HG03103 (cell line): ENCODE data around the gene PRKCQ.

ENCODE experiments used
- ATAC-seq: cut with Tn5 transposase; IDR thresholded peaks from one replicate; pipeline ENCODE4 v1.9.1; 2021; ENCODE audit warnings: low read depth; ENCODE audit not compliant: unreplicated experiment

PRKCQ gene

DNA sequence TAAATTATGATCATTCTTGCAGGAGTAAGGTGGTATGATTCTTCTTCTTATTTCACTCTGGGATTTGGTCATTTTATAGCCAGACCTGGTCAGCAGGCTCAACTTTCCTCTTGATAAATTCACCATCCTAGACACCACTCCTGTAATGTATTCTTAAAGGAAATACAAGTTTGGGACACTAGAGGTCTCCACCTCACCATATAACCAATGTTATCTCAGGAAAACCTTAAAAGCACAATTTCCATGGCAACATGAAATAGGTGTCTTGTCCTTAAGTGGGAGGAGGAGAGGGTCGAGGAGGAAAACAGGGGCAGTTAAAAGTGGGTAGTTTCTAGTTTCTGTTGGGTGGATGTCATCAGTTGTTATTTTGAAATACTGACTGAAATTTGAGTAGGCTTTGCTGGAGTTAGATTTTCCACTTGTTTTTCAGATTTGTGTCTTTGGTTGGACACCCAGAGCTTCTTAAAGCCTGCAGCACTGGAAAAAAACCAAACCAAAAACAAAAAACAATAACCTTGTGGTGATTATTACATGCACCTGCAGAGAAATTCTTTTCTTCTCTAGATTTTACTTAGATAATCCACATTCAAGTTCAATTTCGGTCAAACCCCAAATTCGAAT, 163.1 kb downstream of the PRKCQ start:
- ATAC-seq, result no peak

DNA sequence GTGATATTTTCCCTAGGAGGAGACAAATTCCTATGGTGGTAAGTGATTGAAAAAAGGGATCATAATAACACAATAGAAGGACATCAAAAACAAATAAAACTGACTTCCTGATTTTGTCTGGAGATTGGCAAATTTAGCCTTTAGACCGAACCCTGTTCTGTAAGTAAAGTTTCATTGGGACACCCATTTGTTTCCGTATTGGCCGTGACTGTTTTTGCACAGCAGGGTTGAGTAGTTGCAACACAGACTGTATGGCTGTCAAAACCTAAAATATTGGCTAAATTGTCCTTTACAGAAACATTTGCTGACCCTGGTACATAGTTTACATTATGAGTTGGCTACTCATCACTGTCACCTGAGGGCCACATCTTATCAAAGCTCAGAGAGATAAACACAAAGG, 168.6 kb downstream of the PRKCQ start:
- no peak for ATAC-seq

DNA sequence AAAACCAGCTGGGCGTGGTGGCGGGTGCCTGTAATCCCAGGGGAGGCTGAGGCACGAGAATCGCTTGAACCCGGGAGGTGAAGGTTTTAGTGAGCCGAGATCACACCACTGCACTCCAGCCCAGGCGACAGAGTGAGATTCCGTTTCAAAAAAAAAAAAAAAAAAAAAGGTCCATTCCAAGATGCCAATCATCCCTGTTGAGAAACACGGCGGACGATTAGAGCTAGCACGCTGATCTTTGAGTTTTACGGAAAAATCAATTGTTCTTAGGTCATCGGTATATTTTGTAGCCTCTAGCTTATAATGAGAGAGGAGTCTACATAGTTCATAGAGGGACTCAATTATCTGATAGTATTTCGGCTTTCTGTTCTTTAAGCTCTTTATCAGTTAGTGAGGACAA, 169.2 kb downstream of the PRKCQ start:
- no peak for ATAC-seq

DNA sequence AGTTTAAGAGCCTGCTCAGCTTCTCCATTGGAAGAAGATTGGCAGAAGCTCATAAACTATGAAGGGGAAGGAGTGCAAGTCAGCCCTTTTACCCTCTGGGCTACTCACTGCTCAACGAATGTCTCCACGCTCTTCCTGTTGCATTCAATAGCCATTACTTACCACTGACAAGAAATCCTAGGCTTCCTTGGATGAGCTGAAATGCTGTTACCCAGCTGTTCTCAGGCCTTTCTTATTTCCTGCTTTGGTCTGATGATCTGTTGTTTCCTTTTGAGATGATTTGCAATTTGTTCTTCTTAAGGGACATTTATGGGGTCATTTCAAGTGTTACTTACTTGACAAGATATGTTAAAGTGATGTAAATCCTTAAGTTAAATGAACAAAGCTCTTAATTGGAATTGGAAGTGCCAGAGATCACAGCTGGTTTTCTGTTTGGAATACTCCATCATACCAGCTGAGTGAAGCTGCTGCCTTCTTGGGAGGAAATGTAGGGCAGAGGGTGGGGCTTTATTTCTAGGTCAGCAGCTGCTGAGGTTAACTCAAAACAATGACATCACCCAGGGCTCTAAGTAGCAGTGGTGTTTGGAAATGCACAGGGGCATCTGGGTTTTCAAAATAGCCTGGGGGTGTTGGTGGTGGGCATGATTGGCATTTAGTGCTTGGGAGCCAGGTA, 170.0 kb downstream of the PRKCQ start:
- ATAC-seq, result no peak

DNA sequence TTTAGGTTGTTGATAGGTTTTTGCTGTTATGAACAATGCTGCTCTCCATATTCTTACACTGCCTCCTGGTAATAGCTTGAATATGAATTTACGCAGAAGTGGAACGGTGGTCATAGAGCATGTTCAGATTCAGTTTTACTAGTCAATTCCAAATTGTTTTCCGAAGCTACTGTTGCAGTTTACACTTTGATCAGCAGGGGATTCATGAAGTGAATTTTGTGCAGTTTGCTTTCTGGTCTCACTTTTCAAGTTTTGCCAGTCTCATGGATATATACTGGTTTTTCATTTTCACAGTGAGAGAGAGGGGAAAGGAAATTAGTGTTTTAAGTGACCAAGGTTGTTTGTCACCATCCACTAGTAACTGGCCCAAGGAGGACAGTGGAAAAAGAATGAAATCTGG, 171.3 kb downstream of the PRKCQ start:
- ATAC-seq, result no peak

DNA sequence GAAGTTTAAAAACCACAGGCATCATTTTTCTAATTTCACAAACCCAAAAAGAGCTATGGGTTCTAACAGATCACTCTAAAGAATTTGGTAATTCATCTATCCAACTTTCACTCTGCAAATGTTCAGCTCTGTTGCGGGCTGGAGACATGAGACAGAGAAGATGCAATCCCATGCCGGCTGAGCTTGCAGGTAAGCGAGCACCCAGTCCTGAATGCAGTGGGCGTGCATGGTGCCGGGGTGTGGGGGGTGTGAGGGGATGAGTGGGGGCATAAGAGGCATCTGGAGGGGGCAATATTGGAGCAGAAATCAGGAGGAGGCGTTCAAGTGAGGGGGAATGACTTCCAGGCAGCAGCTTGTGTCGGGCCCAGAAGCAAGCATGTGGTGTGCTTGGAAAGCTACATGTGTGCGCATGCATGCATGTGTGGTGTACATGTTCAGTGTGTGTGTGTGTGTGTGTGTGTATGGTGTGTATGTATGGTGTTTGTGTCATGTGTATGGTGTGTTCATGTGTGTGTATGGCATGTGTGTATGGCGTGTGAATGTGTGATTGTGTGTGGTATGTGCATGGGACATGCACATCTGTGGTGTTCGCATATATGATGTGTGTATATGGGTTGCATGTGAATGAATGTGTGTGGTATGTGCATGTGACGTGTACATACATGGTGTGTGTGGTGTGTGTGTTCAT, 172.9 kb downstream of the PRKCQ start:
- no peak for ATAC-seq

DNA sequence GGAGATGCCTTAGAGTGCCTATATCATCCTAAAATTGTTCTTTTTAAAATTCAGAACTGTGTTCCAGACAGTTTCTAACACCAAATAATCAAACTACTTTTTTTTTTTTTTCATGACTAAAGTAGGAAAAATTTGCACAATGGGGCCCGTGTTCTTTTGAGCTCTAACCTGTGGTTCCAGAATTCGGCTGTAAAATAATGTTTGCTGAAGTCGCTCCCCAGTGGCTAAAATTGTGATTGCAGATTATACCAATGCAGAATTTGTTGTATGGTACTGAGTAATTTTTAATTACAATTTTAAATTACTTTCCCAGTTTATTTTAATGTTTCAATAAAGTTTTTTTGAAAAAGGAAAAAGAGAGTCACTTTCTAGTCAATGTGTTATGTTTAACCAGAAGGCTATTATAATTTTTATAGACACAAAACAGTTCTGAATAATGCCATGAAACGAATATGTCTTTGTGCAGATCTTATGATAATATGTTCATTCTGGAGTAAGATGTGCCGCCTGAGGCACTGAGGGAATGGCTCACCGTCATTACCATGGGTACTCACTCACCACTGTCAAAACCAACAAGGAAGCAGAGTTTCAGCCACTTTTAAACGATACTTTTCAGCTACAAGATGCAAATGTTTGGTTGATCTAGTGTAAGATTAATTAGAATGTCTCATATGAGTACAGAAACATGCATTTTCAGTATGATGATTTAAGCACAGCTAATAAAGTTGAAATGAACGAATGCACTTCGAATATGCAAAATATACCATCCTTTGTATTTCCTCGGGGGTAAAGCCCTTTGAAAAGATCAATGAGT, 173.6 kb downstream of the PRKCQ start:
- no peak for ATAC-seq

DNA sequence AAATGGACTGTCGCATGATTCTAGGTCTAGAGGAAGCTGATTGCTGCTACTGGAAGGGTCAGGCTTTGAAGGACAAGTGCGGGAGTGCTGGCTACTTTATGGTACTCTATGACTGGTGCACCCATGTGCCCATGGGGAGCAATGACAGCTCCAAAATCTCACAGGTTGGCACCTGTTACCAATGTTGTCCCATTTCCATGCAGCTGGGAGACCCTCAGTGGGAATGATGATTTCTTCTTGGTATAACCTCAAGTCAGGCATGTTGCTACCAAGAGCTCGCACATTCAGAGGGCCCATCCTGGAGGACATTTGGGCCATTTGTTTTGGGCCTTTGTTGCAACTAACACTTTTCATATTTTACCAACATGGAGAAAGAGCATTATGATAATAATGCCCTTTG, 174.4 kb downstream of the PRKCQ start:
- no peak for ATAC-seq

DNA sequence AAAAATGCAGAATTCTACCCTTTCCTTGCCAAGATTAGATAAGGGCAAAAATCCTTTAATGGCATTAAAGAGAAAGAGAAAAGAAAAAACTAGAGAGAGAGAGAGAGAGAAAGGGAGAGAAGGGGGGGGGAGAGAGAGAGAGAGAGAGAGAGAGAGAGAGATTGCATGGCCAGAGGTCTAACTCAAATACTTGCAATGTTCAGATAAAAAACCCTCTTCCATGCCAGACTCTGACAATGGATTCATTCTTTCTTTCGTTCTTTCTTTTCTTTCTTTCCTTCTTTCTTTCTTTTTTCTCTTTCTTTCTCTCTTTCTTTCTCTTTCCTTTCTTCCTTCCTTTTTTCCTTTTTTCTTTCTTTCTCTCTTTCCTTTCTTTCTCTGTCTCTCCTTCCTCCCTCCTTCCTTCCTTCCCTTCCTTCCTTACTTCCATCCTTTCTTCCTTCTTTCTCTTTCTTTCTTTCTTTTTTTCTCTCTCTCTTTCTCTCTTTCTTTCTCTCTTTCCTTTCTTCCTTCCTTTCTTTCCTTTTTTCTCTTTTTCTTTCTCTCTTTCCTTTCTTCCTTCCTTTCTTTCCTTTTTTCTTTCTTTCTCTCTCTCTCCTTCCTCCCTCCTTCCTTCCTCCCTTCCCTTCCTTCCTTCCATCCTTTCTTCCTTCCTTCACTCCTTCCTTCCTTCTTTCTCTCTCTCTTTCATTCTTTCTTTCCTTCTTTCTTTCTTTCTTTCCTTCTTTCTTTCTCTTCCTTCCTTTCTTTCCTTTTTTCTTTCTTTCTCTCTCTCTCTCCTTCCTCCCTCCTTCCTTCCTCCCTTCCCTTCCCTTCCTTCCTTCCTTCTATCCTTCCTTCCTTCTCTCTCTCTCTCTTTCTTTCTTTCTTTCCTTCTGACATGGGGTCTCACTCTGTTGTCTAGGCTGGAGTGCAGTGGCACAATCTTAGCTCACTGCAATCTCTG, 175.7 kb downstream of the PRKCQ start:
- no peak for ATAC-seq

DNA sequence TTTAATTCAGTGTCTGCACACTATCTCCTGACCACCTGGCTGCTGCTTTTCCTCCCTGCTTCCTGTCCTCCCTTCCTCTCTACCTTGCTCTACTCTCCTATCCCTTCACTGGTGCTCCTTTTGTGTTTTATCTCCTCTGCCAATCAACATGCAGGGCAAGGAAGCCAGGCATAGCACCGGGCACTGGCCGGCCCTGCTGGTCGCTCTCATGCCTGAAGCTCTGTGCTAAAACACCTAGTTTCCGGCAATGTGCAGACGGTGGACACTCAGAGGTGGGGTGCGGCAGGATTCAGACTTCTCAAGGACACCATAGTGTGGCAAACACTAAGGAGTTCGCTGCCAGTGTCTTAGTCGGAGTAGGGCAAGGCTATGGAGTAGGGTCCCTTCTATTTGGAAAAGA, 177.1 kb downstream of the PRKCQ start:
- ATAC-seq, result no peak

DNA sequence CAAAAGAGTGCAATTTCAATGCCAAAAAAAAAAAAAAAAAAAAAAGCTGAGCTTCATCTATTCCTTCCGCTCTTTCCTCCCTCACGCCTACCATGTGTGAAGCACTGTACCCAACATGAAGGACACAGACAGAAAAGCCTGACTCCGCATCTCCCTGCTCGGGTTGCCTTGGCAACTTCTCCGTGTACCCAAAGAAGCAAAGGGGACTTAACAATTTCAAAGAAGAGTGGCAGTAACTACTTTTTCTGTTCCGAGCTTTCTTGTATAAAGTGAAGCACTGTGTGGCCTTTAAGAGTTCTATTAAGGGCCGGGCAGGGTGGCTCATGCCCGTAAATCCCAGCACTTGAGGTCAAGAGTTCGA, 177.7 kb downstream of the PRKCQ start:
- ATAC-seq, result no peak

DNA sequence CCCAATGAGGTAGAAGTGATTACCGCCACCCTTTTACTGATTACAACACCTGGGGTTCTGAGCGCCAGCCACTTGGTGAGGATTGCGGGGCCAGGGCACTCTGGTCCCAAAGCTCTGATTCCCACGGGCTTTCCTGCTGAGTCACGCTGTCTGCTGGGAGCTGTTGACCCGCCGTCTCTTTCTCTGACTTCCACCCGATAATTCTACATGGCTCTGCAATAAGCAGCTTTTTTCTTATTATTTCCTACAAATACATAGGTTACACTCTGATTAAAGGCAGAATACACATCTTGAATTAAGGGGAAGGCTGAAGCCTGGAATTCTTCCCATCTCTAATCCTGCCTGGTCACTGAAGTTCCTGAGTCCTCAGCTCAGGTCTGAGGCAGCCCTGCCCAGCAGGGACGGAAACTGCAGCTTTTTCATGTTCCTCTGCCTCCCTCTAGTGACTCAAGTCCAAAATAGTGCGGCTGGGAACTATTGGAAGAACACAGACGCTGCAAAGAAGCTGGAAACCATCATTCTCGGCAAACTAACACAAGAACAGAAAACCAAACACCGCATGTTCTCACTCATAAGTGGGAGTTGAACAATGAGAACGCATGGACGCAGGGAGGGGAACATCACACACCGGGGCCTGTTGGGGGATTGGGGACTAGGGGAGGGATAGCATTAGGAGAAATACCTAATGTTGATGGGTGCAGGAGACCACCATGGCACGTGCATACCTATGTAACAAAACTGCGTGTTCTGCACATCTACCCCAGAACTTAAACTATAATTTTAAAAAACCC, 178.3 kb downstream of the PRKCQ start:
- ATAC-seq, result no peak

DNA sequence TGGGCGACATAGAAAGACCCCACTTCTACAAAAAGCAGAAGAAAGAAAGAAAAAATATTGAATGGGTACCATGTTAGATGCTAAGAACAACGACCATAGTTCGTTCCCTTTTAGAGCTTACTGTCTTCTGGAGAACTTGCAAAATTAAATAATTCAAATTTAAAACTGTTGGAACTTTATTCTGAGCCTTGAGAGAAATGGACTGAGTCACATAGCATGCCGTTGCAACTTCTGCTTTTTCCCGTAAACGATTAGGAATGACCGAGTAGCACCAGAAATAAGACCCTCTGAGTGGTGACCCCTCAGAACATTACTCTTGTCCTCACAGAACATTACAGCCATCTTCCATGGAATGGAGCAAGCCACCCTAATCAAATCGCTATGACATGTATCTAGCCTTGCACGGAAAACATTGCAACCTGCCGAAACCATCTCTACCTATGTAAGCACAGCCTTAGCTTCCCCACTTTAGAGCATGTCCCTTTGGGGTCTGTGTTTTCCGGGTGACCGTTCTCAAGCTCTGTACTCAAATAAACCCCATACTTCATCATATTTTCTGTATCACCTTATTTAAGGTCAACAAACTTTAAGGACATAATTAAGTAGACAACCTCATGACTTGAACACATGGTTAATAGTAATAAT, 179.1 kb downstream of the PRKCQ start:
- ATAC-seq, result no peak

DNA sequence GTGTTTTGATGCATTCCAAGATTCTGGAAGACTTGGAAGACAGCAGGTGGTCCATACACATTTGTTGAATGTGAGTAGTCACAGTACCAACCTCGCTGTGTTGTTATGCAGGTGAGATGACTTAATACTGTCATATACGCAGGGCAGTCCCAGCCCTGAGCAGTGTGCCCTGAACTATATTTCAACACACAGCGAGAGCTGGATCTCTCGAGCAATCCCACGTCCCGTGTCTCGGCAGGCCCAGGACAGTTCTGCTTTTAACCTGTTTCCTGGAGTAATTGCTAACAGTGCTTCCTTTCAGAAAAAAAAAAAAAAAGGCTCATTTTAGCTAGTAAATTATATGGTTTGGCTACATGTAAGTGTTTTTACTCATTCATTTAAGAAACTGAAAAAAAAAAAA, 179.7 kb downstream of the PRKCQ start:
- ATAC-seq, result no peak

DNA sequence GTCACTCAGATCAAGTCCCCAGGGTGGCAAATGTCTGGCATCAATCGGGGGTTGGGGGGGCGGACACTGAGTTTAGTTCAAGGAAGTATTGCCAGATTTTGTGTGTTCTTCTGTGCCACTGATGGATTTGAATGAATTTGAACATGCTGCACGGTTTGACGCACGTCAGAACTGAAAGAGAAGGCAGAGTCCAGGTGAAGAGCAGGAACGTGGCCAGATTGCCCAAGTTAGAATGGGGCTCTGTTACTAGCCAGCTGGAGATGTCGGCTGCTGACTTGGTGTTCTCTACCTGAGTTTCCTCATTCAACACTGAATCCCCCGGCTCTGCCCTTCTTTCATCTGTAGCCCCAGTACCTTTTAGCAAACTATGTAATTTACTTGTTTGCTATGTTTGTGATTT, 180.2 kb downstream of the PRKCQ start:
- ATAC-seq, result no peak

DNA sequence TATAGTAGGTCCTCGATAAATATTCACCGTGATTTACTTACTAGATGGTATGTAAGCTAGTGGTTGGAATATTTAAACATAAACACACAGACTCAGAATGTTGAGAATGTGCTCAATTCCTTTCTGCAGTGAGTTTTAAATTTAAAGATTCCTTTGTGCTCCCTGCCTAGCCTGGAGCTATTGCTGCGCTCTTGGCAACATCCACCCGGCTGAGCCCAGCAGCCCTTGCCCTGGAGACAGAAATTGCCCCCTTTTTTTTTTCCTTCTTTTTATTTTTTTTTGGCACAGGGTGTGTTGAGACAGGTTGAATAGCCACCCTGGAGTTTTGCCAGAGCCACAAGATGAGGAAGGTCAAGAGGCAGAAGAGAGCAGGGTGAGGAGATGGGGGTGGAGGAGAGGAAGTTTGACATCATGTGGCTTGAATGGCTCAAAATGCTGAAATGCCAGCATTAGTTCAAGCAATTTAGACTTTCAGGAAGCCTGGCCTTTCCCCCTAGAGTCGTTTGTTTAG, 180.8 kb downstream of the PRKCQ start:
- ATAC-seq, result no peak

DNA sequence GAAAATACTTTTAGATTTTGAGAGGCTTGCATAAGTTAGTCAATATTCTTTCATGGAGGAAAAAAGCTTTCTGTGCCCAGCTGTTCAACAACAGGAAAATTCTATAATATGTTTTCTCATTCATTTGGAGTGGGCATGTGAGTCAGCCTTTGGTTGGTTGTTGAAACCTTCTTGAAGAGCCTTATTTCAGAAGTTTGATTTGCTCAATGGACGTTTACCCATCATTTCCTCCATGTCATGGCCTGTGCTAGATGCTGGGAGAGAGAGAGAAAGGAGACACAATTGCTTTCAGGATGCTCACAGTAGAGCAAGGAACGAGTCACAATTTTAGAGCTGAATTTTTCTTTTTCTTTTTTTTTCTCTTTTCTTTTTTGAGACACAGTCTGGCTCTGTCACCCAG, 181.7 kb downstream of the PRKCQ start:
- no peak for ATAC-seq

DNA sequence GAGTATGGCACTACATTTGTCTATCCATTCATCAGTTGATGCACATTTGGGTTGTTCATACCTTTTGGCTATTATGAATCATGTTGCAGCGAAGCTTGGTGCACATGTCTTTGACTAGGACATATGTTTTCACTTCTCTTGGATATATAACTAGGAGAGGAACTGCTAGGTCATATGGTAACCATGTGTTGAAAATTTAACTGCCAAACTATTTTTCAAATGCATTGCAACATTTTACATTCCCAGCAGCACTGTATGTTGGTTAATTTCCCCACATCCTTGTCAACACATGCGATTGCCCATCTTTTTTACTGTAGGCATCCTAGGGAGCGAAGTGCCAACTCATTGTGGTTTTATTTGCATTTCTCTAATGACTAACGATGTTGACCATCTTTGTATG, 183.4 kb downstream of the PRKCQ start:
- ATAC-seq, result no peak

DNA sequence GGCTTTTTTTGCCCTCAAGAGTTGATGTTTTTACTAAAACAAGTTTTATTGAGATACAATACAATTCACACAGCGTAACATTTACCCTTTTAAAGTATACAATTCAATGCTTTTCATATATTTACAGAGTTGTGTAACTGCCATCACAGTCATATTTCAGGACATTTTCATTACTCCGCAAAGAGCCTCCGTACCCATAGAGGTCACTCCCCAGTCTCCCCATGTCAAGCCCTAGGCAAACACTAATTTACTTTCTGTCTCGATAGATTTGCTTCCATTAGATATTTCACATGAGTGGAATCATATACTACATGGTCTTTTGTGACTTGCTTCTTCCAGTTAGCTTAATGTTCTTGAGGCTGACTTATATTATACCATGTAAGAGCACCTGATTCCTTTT, 183.8 kb downstream of the PRKCQ start:
- no peak for ATAC-seq
